MM.1S (cell line): ENCODE results near the gene CASZ1.

Experiments
- DNase-seq: peaks from one replicate; pipeline ENCODE4 v3.0.0-alpha.2; 2015
- H2AFZ ChIP-seq: fragments of 300-600 bp; sonication (generic); 2 replicates; pipeline ENCODE4 v1.6.0; 2016; ENCODE audit warnings: antibody characterized with exemption, low read length
- H3F3A ChIP-seq: fragments of 300-600 bp; sonication (generic); 2 replicates; pipeline ENCODE4 v1.6.1; 2016; ENCODE audit warnings: mild to moderate bottlenecking, antibody characterized with exemption, low read length, moderate library complexity, mixed read lengths; ENCODE audit not compliant: insufficient read depth
- H3K27ac ChIP-seq: fragments of 300-600 bp; sonication (generic); 2 replicates; pipeline ENCODE4 v1.5.1; 2016; ENCODE audit warnings: mild to moderate bottlenecking, low read length
- H3K27me3 ChIP-seq: fragments of 300-600 bp; sonication (generic); replicated peaks from 2 replicates; pipeline ENCODE4 v1.6.0; 2016; ENCODE audit warnings: low read length; ENCODE audit not compliant: insufficient read depth
- H3K36me3 ChIP-seq: fragments of 300-600 bp; sonication (generic); replicated peaks from 2 replicates; pipeline ENCODE4 v1.6.1; 2016; ENCODE audit warnings: mild to moderate bottlenecking, low read length, mixed read lengths; ENCODE audit not compliant: insufficient read depth
- H3K4me1 ChIP-seq: fragments of 300-600 bp; sonication (generic); 2 replicates; pipeline ENCODE4 v1.6.1; 2016; ENCODE audit warnings: low read length, mixed read lengths
- H3K4me2 ChIP-seq: fragments of 300-600 bp; sonication (generic); 2 replicates; pipeline ENCODE4 v1.6.0; 2016; ENCODE audit warnings: low read depth, low read length
- H3K4me3 ChIP-seq: fragments of 300-600 bp; sonication (generic); 2 replicates; pipeline ENCODE4 v1.5.1; 2016; ENCODE audit warnings: low read length, mixed read lengths
- H3K79me2 ChIP-seq: fragments of 300-600 bp; sonication (generic); 2 replicates; pipeline ENCODE4 v1.6.1; 2016; ENCODE audit warnings: mixed run types, low read length, mixed read lengths
- H3K9ac ChIP-seq: fragments of 300-600 bp; sonication (generic); 2 replicates; pipeline ENCODE4 v1.6.1; 2016; ENCODE audit warnings: low read length, mixed read lengths
- H3K9me2 ChIP-seq: fragments of 300-600 bp; sonication (generic); replicated peaks from 2 replicates; pipeline ENCODE4 v1.6.1; 2016; ENCODE audit warnings: mild to moderate bottlenecking, low read length, mixed read lengths; ENCODE audit not compliant: insufficient read depth
- H3K9me3 ChIP-seq: fragments of 300-600 bp; sonication (generic); replicated peaks from 2 replicates; pipeline ENCODE4 v1.6.1; 2016; ENCODE audit warnings: mild to moderate bottlenecking, low read length, mixed read lengths; ENCODE audit not compliant: insufficient read depth
- H4K20me1 ChIP-seq: fragments of 300-600 bp; sonication (generic); 2 replicates; pipeline ENCODE4 v1.6.1; 2016; ENCODE audit warnings: mild to moderate bottlenecking, low read length, moderate library complexity, mixed read lengths; ENCODE audit not compliant: insufficient read depth
- EZH2 ChIP-seq: fragments of 300-600 bp; sonication (generic); optimal IDR thresholded peaks from 2 replicates; pipeline ENCODE3; 2017; ENCODE audit warnings: low read depth, mild to moderate bottlenecking, antibody characterized with exemption, low read length, mixed read lengths
- EZH2phosphoT487 ChIP-seq: fragments of 300-600 bp; sonication (generic); IDR thresholded peaks from 2 replicates; pipeline ENCODE4 v1.6.1; 2018; ENCODE audit warnings: antibody characterized with exemption, low read length
- TF ChIP-seq, protein P1 (sequence below): fragments of 300-600 bp; sonication (generic); IDR thresholded peaks from 2 replicates; pipeline ENCODE4 v1.5.1; 2016; ENCODE audit warnings: antibody characterized with exemption, low read length, mixed read lengths

Gene CASZ1

DNA sequence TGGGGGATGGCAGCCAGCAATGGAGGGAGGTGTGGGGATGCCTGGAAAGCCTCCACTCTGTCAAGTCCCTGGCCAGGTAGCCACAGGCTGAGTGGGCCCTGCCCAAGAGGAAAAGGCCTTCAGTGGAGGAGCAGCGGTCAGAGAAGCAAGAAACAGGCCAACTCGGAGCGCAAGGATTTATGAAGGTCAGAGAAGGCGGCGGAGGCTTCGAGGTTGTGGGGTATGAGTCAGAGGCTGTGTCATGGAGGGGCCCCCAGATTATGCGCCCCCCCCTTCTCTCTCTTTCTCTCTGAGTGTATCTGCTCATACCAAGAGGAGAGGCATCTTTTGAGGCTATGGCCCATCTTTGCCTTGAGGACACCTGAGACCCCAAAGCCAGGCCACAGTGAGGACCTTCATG, 99.5 kb downstream of the CASZ1 start:
- H3K4me3 ChIP-seq: no peak overlapping the region
- H2AFZ ChIP-seq: no peak overlapping the region
- TF ChIP-seq EZH2 (no peak), EZH2phosphoT487 (no peak)
- TF ChIP-seq, protein P1, sequence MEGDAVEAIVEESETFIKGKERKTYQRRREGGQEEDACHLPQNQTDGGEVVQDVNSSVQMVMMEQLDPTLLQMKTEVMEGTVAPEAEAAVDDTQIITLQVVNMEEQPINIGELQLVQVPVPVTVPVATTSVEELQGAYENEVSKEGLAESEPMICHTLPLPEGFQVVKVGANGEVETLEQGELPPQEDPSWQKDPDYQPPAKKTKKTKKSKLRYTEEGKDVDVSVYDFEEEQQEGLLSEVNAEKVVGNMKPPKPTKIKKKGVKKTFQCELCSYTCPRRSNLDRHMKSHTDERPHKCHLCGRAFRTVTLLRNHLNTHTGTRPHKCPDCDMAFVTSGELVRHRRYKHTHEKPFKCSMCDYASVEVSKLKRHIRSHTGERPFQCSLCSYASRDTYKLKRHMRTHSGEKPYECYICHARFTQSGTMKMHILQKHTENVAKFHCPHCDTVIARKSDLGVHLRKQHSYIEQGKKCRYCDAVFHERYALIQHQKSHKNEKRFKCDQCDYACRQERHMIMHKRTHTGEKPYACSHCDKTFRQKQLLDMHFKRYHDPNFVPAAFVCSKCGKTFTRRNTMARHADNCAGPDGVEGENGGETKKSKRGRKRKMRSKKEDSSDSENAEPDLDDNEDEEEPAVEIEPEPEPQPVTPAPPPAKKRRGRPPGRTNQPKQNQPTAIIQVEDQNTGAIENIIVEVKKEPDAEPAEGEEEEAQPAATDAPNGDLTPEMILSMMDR: no peak
- no peaks in the 10 kb centered on the region for H3K4me1 ChIP-seq
- no peaks in the 10 kb centered on the region for H3K9me2 ChIP-seq
- peaks cover 4% of the 10 kb centered on the region; the same call in 1 of the 2 replicates for H4K20me1 ChIP-seq
- H3K27me3 ChIP-seq: peaks cover 79% of the 10 kb centered on the region
- no peak overlapping the region for H3K4me2 ChIP-seq
- no peak overlapping the region for H3K9ac ChIP-seq
- H3K79me2 ChIP-seq: no peaks in the 10 kb centered on the region
- H3K9me3 ChIP-seq: no peaks in the 10 kb centered on the region
- no peaks in the 10 kb centered on the region for H3F3A ChIP-seq
- DNase-seq: no peak
- H3K36me3 ChIP-seq: no peaks in the 10 kb centered on the region
- H3K27ac ChIP-seq: no peak overlapping the region

DNA sequence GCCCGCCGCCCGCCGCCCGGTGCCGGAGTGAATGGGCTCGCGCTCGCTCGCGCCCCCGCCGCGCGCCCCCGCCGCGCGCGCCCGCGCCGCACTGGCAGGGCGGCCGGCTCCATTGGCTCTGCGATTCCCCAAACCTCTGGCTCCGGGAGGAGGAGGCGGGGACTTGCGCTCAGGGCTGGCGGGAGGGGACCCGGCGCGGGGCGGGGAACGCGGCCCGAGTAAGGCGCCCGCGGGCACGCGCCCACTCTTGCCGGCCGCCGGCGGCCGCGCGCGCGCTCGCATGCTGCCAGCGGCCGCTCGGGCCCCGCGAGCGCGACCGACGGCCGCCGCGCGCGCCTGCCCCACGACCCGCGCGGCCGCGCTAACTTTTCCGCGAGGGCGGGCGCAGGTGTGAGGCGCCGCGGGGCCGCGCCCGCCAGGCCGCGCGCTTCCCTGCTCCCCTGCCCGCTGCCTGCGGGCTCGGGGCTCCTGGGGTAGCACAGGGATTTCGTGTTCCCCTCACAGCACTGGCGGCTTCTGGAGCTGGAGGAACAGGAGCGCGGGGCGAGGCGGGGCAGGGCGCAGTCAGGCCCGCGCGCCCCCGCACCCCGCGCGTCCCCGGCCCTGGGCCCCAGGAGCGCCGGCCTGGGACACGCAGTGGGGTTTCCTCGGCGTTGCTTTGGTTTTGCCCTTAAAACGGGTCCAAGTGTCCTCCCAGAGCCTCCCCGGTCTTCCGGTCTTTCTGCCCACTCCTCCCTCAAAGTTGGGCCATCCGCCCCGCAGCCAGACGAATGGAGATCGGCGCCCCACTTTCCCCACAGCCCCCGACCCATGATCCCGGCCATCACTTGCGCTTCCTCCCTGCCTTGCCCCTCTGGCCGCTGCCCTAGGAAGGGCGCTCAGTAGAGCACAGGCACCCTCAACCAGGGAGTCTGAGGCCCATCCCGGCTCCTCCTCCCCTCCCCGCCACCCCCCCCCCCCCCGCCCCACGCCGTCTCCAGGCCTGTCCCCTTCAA, 101.5 kb downstream of the CASZ1 start:
- Histone ChIP-seq H3K36me3 (no peaks in the 10 kb centered on the region), H3K9ac (no peak overlapping the region), H3K79me2 (no peaks in the 10 kb centered on the region), H4K20me1 (peaks cover 4% of the 10 kb centered on the region; the same call in 1 of the 2 replicates), H3K4me1 (no peaks in the 10 kb centered on the region), H3K4me2 (peak overlapping the region; percentile 18; the same call in 1 of the 2 replicates), H3K4me3 (no peak overlapping the region), H3F3A (no peaks in the 10 kb centered on the region), H3K9me3 (no peaks in the 10 kb centered on the region), H3K27me3 (peaks cover 79% of the 10 kb centered on the region), H3K9me2 (no peaks in the 10 kb centered on the region), H2AFZ (no peak overlapping the region), H3K27ac (no peak overlapping the region)
- TF ChIP-seq, protein P1: no peak
- TF ChIP-seq EZH2phosphoT487: no peak
- no peak for TF ChIP-seq EZH2
- peak; percentile 83 for DNase-seq

GRCh38 chr1:10694274-10694632, 102.2 kb downstream of the CASZ1 start:
- Histone ChIP-seq H4K20me1 (peaks cover 4% of the 10 kb centered on the region; the same call in 1 of the 2 replicates), H3K79me2 (no peaks in the 10 kb centered on the region), H2AFZ (no peak overlapping the region), H3K4me1 (no peaks in the 10 kb centered on the region), H3K9me2 (no peaks in the 10 kb centered on the region), H3K9ac (no peak overlapping the region), H3K4me2 (no peak overlapping the region; the same call in 1 of the 2 replicates), H3K27ac (no peak overlapping the region), H3K27me3 (peaks cover 79% of the 10 kb centered on the region), H3K4me3 (no peak overlapping the region), H3K36me3 (no peaks in the 10 kb centered on the region), H3K9me3 (no peaks in the 10 kb centered on the region), H3F3A (no peaks in the 10 kb centered on the region)
- TF ChIP-seq EZH2phosphoT487 (no peak), EZH2 (no peak)
- TF ChIP-seq, protein P1: no peak
- peak; percentile 58 for DNase-seq
